Measurements from ENCODE around the gene IGF1. TPM values are rescaled to one million over a fixed set of nuclear protein-coding genes. Genes with fewer than 3 reads are reported as not detected.

The IGF1 gene
- total and polyA plus RNA-seq, 9 of the 15 experiments (the other 6 are each of a cell fraction or from before 2014, with no cell fraction given): 3.7 to 13.9 (median 4.5) TPM

GRCh38 chr12:102480406-102480805 is at the start of gene IGF1 (continued):
- TF ChIP-seq REST (IDR thresholded peaks at IDR 0.05; ENCODE audit: borderline replicate concordance) (peak; percentile 70; the same call in 1 of the 2 replicates), REST (CRISPR knock-in tag; IDR thresholded peaks at IDR 0.05; ENCODE audit: low read depth) (no peak), ESRRB (CRISPR knock-in tag; IDR thresholded peaks at IDR 0.05; ENCODE audit: borderline replicate concordance) (no peak), SETDB1 (IDR thresholded peaks at IDR 0.05; ENCODE audit: low read length) (no peak), HNRNPL (IDR thresholded peaks at IDR 0.05; ENCODE audit: low read depth, low read length) (no peak), HBP1 (CRISPR knock-in tag; IDR thresholded peaks at IDR 0.05) (no peak), MAFK (IDR thresholded peaks at IDR 0.05; ENCODE audit: low read length) (no peak), ZNF263 (CRISPR knock-in tag; IDR thresholded peaks at IDR 0.05; ENCODE audit: borderline replicate concordance) (no peak), NFRKB (IDR thresholded peaks at IDR 0.05; ENCODE audit: low read depth) (no peak), CSDE1 (IDR thresholded peaks at IDR 0.05) (no peak), ZNF398 (CRISPR knock-in tag; IDR thresholded peaks at IDR 0.05) (no peak), RBM17 (IDR thresholded peaks at IDR 0.05; ENCODE audit: borderline replicate concordance, low read depth, low read length) (no peak), HDGF (IDR thresholded peaks at IDR 0.05) (no peak), SAFB2 (IDR thresholded peaks at IDR 0.05; ENCODE audit: borderline replicate concordance, low read depth, low read length, severe bottlenecking) (no peak), PHB2 (IDR thresholded peaks at IDR 0.05; ENCODE audit: low read depth) (no peak), KLF13 (tag; IDR thresholded peaks at IDR 0.05; ENCODE audit: borderline replicate concordance, low read depth) (no peak), SMARCA4 (IDR thresholded peaks at IDR 0.05) (peak; percentile 70), TAL1 (IDR thresholded peaks at IDR 0.05) (peak; percentile 81), HMG20A (CRISPR knock-in tag; conservative IDR thresholded peaks at IDR 0.05) (no peak), JUN (IDR thresholded peaks at IDR 0.05; ENCODE audit: borderline replicate concordance, low read depth, low read length) (no peak), JUN (CRISPR knock-in tag; IDR thresholded peaks at IDR 0.05; ENCODE audit: borderline replicate concordance) (no peak)

All from K562 (cell line).